ENCODE data around the gene DDX56. TPM values are rescaled to one million over a fixed set of nuclear protein-coding genes. Genes with fewer than 3 reads are reported as not detected.

DDX56 gene
- total RNA-seq, 1 donor from 2014 or later, result 75.6 TPM

DNA sequence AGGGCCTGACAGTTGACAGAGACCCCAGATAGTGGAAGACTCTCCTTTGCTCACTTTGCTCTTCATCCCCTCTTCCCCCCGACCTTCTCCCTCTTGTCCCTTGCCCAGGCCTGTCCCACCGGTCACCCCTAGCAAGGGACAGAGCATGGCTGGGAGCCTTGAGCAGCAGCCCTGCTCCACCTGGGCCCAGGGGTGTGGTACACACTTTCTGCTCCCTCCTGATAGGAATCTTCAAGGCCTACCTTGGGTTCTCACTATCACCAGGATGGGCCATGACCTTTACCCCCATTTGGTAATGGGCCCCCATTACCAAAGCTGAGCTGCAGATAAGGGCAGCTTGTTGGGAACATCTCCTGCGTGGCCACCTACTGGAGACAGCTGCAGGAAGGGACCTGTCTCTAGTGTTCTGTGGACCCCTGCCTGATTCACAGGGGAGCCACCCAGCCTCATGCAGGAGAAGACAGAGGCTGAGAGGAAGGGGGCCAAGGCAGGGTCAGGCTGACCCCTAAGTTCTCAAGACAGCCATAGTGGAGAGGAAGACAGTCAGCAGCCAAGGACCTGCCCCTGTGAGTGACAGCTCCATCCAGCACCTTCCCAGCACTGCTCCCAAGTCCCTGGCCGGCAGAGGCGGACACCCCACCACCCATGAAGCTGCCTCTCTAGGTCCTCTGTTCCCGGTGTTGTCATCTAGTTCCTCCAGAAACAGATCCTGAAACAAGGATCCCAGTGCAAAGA, 31.7 kb downstream of the DDX56 start:
- no peak for DNase-seq (ENCODE audit: low read depth)
- Mint-ChIP-seq H3K9me3 (ENCODE audit: unreplicated experiment) (no peaks in the 10 kb centered on the region), H3K4me1 (ENCODE audit: low read depth, unreplicated experiment) (no peaks in the 10 kb centered on the region), H3K27me3 (ENCODE audit: low read depth, unreplicated experiment) (peaks cover 17% of the 10 kb centered on the region), H3K27ac (ENCODE audit: unreplicated experiment) (no peak overlapping the region), H3K4me3 (ENCODE audit: unreplicated experiment) (no peak overlapping the region), H3K36me3 (ENCODE audit: low read depth, unreplicated experiment) (no peaks in the 10 kb centered on the region)
- H4K20me1 ChIP-seq (ENCODE audit: insufficient read depth, low read length), result no peaks in the 10 kb centered on the region
- no peak for FAIRE-seq
- H3K27me3 ChIP-seq (ENCODE audit: insufficient read depth, low read length), result no peaks in the 10 kb centered on the region
- no peaks in the 10 kb centered on the region for H3K36me3 ChIP-seq (ENCODE audit: insufficient read depth, low read length)
- no peaks in the 10 kb centered on the region for H3K79me2 ChIP-seq (ENCODE audit: insufficient read depth, low read length)
- no peaks in the 10 kb centered on the region for H3K9me3 ChIP-seq (ENCODE audit: insufficient read depth, low read depth, low read length)
- H2AFZ ChIP-seq (ENCODE audit: low read depth, low read length), result no peak overlapping the region
- H3K4me3 ChIP-seq (ENCODE audit: insufficient read depth, low read depth, low read length), result no peak overlapping the region
- TF ChIP-seq, protein P1, sequence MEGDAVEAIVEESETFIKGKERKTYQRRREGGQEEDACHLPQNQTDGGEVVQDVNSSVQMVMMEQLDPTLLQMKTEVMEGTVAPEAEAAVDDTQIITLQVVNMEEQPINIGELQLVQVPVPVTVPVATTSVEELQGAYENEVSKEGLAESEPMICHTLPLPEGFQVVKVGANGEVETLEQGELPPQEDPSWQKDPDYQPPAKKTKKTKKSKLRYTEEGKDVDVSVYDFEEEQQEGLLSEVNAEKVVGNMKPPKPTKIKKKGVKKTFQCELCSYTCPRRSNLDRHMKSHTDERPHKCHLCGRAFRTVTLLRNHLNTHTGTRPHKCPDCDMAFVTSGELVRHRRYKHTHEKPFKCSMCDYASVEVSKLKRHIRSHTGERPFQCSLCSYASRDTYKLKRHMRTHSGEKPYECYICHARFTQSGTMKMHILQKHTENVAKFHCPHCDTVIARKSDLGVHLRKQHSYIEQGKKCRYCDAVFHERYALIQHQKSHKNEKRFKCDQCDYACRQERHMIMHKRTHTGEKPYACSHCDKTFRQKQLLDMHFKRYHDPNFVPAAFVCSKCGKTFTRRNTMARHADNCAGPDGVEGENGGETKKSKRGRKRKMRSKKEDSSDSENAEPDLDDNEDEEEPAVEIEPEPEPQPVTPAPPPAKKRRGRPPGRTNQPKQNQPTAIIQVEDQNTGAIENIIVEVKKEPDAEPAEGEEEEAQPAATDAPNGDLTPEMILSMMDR (IDR thresholded peaks at IDR 0.05; ENCODE audit: insufficient read depth, low read depth, low read length), result no peak
- no peak for TF ChIP-seq EZH2 (IDR thresholded peaks at IDR 0.05; ENCODE audit: insufficient read depth, low read length)
- no peaks in the 10 kb centered on the region for H3K4me1 ChIP-seq (ENCODE audit: insufficient read depth, low read length)
- H3K4me2 ChIP-seq (ENCODE audit: low read length), result no peak overlapping the region
- H3K27ac ChIP-seq (ENCODE audit: low read depth, low read length), result no peak overlapping the region
- no peak overlapping the region for H3K9ac ChIP-seq (ENCODE audit: low read length)

DNA sequence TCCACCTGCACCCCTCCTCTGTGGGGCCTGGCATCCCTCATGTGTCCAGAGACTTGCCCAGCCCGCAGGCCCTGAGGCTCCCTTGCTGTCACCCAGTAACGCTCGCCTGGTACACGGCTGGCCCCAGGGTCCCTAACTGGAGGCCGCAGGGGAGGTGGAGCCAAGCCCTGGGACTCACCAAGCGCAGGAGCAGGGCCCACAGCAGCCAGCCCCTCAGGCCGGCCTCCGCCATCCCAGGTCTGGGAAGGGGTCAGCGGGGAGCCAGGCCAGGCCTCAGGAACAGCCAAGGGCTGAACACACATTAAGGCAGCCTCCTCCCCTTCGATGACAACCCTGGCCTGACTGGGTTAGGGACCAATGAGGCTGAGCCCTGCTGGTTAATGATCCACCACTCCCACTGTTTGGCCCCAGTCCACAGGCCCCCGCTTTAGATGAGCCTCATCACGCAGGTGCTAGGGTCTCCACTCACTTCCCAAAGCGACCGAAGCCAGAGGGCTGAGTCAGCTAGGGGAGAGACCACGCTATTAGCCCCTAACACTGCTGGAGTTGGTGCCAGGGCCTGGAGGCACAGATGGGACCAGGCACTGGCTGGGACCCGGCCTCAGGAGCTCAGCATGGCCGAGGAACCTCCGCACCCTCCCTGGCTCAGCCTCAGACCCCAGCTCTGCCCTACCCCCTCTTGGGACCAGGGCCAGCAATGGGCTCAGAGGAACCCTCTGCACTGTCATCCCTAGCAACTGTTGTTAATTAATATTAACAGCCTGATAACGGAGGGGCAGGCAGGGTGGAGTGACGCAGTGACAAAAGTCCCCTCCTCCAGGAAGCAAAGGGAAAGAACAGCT, 32.5 kb downstream of the DDX56 start, which contains the start of gene NPC1L1:
NPC1L1 (minus strand) TSS at position 303 of the 842 bp plus-strand sequence; CDS start at position 232, 71 bp downstream.
- no peak within 1 kb of the TSS for H3K27ac Mint-ChIP-seq (ENCODE audit: unreplicated experiment)

More for the DNA sequence above, 32.5 kb downstream of the DDX56 start, which contains the start of gene NPC1L1:
- DNase-seq (ENCODE audit: low read depth), result no peak
- Histone ChIP-seq H3K4me2 (ENCODE audit: low read length) (no peak within 1 kb of the TSS), H3K4me3 (ENCODE audit: insufficient read depth, low read depth, low read length) (no peak within 1 kb of the TSS), H2AFZ (ENCODE audit: low read depth, low read length) (no peak within 1 kb of the TSS), H4K20me1 (ENCODE audit: insufficient read depth, low read length) (no peaks in the 10 kb centered on the region), H3K9me3 (ENCODE audit: insufficient read depth, low read depth, low read length) (no peaks in the 10 kb centered on the region), H3K27me3 (ENCODE audit: insufficient read depth, low read length) (no peaks in the 10 kb centered on the region), H3K36me3 (ENCODE audit: insufficient read depth, low read length) (no peaks in the 10 kb centered on the region), H3K9ac (ENCODE audit: low read length) (no peak within 1 kb of the TSS), H3K79me2 (ENCODE audit: insufficient read depth, low read length) (no peaks in the 10 kb centered on the region), H3K4me1 (ENCODE audit: insufficient read depth, low read length) (no peaks in the 10 kb centered on the region), H3K27ac (ENCODE audit: low read depth, low read length) (no peak within 1 kb of the TSS)
- Mint-ChIP-seq H3K27me3 (ENCODE audit: low read depth, unreplicated experiment) (peaks cover 15% of the 10 kb centered on the region), H3K4me3 (ENCODE audit: unreplicated experiment) (no peak within 1 kb of the TSS), H3K36me3 (ENCODE audit: low read depth, unreplicated experiment) (no peaks in the 10 kb centered on the region), H3K4me1 (ENCODE audit: low read depth, unreplicated experiment) (no peaks in the 10 kb centered on the region), H3K9me3 (ENCODE audit: unreplicated experiment) (no peaks in the 10 kb centered on the region)
- TF ChIP-seq EZH2 (IDR thresholded peaks at IDR 0.05; ENCODE audit: insufficient read depth, low read length), result no peak
- TF ChIP-seq, protein P1 (IDR thresholded peaks at IDR 0.05; ENCODE audit: insufficient read depth, low read depth, low read length), result no peak
- no peak for FAIRE-seq
